WTC11 (cell line): ENCODE measurements around the gene LCN12. TPM values are rescaled to one million over a fixed set of nuclear protein-coding genes. Genes with fewer than 3 reads are reported as not detected.
A peak's percentile ranks its signal among the peaks of the same experiment; 100 is the strongest.

Experiments used
- AFF4 ChIP-seq: sonication (generic); formaldehyde crosslinking; IDR thresholded peaks from 2 replicates; pipeline ENCODE4 v1.8.1; 2023; ENCODE audit warnings: mild to moderate bottlenecking, missing genetic modification reagents, borderline replicate concordance
- ATF6 ChIP-seq: sonication (generic); formaldehyde crosslinking; IDR thresholded peaks from 2 replicates; pipeline ENCODE4 v1.8.1; 2023; ENCODE audit warnings: mild to moderate bottlenecking, missing genetic modification reagents
- E2F4 ChIP-seq: sonication (generic); formaldehyde crosslinking; IDR thresholded peaks from 2 replicates; pipeline ENCODE4 v1.8.1; 2022; ENCODE audit warnings: low read depth, mild to moderate bottlenecking, moderate library complexity, missing genetic modification reagents, borderline replicate concordance
- FOXJ3 ChIP-seq: sonication (generic); formaldehyde crosslinking; IDR thresholded peaks from 2 replicates; pipeline ENCODE4 v1.9.0; 2021; ENCODE audit warnings: missing genetic modification reagents, mild to moderate bottlenecking, borderline replicate concordance
- GRHL2 ChIP-seq: fragments of 250-450 bp; sonication (Bioruptor Pico); IDR thresholded peaks from 2 replicates; pipeline ENCODE4 v1.8.0; 2022; ENCODE audit warnings: mild to moderate bottlenecking, moderate library complexity; ENCODE audit not compliant: insufficient replicate concordance, severe bottlenecking
- RORB ChIP-seq: fragments of 250-450 bp; sonication (Bioruptor Pico); IDR thresholded peaks from 2 replicates; pipeline ENCODE4 v1.9.0; 2021; ENCODE audit warnings: mild to moderate bottlenecking
- USF2 ChIP-seq: sonication (generic); formaldehyde crosslinking; IDR thresholded peaks from 2 replicates; pipeline ENCODE4 v1.8.1; 2023; ENCODE audit warnings: mild to moderate bottlenecking, missing genetic modification reagents, moderate library complexity
- ZNF121 ChIP-seq: sonication (generic); formaldehyde crosslinking; IDR thresholded peaks from 2 replicates; pipeline ENCODE4 v1.8.0; 2023; ENCODE audit warnings: missing genetic modification reagents
- ZNF138 ChIP-seq: sonication (generic); formaldehyde crosslinking; conservative IDR thresholded peaks from 2 replicates; pipeline ENCODE4 v1.8.1; 2022; ENCODE audit warnings: mild to moderate bottlenecking, moderate library complexity, missing genetic modification reagents
- total RNA-seq: library from RNA; stranded (reverse); gene quantifications from 3 replicates; pipeline ENCODE4 v1.2.3, GENCODE V29; 2021
- TF ChIP-seq, protein P1 (sequence below): sonication (generic); formaldehyde crosslinking; IDR thresholded peaks from 2 replicates; pipeline ENCODE4 v1.8.0; 2022; ENCODE audit warnings: mild to moderate bottlenecking, missing genetic modification reagents
- TF ChIP-seq, protein P2 (sequence below): fragments of 200-600 bp; IDR thresholded peaks from 2 replicates; pipeline ENCODE4 v1.8.0; 2022; ENCODE audit warnings: antibody characterized with exemption
- TF ChIP-seq, protein P3 (sequence below): sonication (generic); formaldehyde crosslinking; IDR thresholded peaks from 2 replicates; pipeline ENCODE4 v1.8.0; 2022; ENCODE audit warnings: mild to moderate bottlenecking, missing genetic modification reagents
- TF ChIP-seq, protein P4 (sequence below): sonication (generic); formaldehyde crosslinking; IDR thresholded peaks from 2 replicates; pipeline ENCODE4 v1.8.0; 2022; ENCODE audit warnings: missing genetic modification reagents
- TF ChIP-seq, protein P5 (sequence below): sonication (generic); formaldehyde crosslinking; IDR thresholded peaks from 2 replicates; pipeline ENCODE4 v1.8.0; 2023; ENCODE audit warnings: missing genetic modification reagents, mild to moderate bottlenecking, borderline replicate concordance

The LCN12 gene
- total RNA-seq, 1 experiment from 2014 or later = 1.9 TPM

- no peak for TF ChIP-seq AFF4 (CRISPR knock-in tag)
- TF ChIP-seq, protein P1, sequence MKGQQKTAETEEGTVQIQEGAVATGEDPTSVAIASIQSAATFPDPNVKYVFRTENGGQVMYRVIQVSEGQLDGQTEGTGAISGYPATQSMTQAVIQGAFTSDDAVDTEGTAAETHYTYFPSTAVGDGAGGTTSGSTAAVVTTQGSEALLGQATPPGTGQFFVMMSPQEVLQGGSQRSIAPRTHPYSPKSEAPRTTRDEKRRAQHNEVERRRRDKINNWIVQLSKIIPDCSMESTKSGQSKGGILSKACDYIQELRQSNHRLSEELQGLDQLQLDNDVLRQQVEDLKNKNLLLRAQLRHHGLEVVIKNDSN (CRISPR knock-in tag) = peak; percentile 99
- no peak for TF ChIP-seq ATF6 (CRISPR knock-in tag)
- TF ChIP-seq, protein P2, sequence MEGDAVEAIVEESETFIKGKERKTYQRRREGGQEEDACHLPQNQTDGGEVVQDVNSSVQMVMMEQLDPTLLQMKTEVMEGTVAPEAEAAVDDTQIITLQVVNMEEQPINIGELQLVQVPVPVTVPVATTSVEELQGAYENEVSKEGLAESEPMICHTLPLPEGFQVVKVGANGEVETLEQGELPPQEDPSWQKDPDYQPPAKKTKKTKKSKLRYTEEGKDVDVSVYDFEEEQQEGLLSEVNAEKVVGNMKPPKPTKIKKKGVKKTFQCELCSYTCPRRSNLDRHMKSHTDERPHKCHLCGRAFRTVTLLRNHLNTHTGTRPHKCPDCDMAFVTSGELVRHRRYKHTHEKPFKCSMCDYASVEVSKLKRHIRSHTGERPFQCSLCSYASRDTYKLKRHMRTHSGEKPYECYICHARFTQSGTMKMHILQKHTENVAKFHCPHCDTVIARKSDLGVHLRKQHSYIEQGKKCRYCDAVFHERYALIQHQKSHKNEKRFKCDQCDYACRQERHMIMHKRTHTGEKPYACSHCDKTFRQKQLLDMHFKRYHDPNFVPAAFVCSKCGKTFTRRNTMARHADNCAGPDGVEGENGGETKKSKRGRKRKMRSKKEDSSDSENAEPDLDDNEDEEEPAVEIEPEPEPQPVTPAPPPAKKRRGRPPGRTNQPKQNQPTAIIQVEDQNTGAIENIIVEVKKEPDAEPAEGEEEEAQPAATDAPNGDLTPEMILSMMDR = no peak
- TF ChIP-seq, protein P3, sequence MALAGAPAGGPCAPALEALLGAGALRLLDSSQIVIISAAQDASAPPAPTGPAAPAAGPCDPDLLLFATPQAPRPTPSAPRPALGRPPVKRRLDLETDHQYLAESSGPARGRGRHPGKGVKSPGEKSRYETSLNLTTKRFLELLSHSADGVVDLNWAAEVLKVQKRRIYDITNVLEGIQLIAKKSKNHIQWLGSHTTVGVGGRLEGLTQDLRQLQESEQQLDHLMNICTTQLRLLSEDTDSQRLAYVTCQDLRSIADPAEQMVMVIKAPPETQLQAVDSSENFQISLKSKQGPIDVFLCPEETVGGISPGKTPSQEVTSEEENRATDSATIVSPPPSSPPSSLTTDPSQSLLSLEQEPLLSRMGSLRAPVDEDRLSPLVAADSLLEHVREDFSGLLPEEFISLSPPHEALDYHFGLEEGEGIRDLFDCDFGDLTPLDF = no peak; the same call in 1 of the 2 replicates
- no peak for TF ChIP-seq ZNF121 (CRISPR knock-in tag)
- TF ChIP-seq E2F4 (CRISPR knock-in tag) = no peak
- no peak for TF ChIP-seq FOXJ3 (CRISPR knock-in tag)
- TF ChIP-seq, protein P4, sequence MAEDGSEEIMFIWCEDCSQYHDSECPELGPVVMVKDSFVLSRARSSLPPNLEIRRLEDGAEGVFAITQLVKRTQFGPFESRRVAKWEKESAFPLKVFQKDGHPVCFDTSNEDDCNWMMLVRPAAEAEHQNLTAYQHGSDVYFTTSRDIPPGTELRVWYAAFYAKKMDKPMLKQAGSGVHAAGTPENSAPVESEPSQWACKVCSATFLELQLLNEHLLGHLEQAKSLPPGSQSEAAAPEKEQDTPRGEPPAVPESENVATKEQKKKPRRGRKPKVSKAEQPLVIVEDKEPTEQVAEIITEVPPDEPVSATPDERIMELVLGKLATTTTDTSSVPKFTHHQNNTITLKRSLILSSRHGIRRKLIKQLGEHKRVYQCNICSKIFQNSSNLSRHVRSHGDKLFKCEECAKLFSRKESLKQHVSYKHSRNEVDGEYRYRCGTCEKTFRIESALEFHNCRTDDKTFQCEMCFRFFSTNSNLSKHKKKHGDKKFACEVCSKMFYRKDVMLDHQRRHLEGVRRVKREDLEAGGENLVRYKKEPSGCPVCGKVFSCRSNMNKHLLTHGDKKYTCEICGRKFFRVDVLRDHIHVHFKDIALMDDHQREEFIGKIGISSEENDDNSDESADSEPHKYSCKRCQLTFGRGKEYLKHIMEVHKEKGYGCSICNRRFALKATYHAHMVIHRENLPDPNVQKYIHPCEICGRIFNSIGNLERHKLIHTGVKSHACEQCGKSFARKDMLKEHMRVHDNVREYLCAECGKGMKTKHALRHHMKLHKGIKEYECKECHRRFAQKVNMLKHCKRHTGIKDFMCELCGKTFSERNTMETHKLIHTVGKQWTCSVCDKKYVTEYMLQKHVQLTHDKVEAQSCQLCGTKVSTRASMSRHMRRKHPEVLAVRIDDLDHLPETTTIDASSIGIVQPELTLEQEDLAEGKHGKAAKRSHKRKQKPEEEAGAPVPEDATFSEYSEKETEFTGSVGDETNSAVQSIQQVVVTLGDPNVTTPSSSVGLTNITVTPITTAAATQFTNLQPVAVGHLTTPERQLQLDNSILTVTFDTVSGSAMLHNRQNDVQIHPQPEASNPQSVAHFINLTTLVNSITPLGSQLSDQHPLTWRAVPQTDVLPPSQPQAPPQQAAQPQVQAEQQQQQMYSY = no peak
- TF ChIP-seq, protein P5, sequence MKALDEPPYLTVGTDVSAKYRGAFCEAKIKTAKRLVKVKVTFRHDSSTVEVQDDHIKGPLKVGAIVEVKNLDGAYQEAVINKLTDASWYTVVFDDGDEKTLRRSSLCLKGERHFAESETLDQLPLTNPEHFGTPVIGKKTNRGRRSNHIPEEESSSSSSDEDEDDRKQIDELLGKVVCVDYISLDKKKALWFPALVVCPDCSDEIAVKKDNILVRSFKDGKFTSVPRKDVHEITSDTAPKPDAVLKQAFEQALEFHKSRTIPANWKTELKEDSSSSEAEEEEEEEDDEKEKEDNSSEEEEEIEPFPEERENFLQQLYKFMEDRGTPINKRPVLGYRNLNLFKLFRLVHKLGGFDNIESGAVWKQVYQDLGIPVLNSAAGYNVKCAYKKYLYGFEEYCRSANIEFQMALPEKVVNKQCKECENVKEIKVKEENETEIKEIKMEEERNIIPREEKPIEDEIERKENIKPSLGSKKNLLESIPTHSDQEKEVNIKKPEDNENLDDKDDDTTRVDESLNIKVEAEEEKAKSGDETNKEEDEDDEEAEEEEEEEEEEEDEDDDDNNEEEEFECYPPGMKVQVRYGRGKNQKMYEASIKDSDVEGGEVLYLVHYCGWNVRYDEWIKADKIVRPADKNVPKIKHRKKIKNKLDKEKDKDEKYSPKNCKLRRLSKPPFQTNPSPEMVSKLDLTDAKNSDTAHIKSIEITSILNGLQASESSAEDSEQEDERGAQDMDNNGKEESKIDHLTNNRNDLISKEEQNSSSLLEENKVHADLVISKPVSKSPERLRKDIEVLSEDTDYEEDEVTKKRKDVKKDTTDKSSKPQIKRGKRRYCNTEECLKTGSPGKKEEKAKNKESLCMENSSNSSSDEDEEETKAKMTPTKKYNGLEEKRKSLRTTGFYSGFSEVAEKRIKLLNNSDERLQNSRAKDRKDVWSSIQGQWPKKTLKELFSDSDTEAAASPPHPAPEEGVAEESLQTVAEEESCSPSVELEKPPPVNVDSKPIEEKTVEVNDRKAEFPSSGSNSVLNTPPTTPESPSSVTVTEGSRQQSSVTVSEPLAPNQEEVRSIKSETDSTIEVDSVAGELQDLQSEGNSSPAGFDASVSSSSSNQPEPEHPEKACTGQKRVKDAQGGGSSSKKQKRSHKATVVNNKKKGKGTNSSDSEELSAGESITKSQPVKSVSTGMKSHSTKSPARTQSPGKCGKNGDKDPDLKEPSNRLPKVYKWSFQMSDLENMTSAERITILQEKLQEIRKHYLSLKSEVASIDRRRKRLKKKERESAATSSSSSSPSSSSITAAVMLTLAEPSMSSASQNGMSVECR (CRISPR knock-in tag) = peak; percentile 58; the same call in 1 of the 2 replicates
- TF ChIP-seq USF2 (CRISPR knock-in tag) = peak; percentile 99
- no peak for TF ChIP-seq RORB (CRISPR knock-in tag)
- no peak for TF ChIP-seq ZNF138 (CRISPR knock-in tag)
- TF ChIP-seq GRHL2 (CRISPR knock-in tag) = no peak
Measured at GRCh38 chr9:136949817-136950655, 2.0 kb upstream of the LCN12 start (continued).
